ENCODE measurements around the gene PDK1. TPM values are rescaled to one million over a fixed set of nuclear protein-coding genes. Genes with fewer than 3 reads are reported as not detected.
"Not testable (repeated sequence)": the region's sequence is repeated elsewhere in the genome, so short reads cannot be mapped to it uniquely, and the experiment has no call there.

PDK1 gene
- total RNA-seq, 1 donor from 2014 or later, result 51.2 TPM

GRCh38 chr2:172578054-172578453 is 22.2 kb downstream of the PDK1 start:
- H3K4me1 ChIP-seq, result no peaks in the 10 kb centered on the region
- H3K36me3 ChIP-seq, result peaks cover 72% of the 10 kb centered on the region
- H3K4me3 ChIP-seq, result no peak overlapping the region

GRCh38 chr2:172578860-172579512 is 23.1 kb downstream of the PDK1 start:
- H3K4me1 ChIP-seq, result no peaks in the 10 kb centered on the region
- intact Hi-C loops (cut with micrococcal nuclease), result no loop called here
- TF ChIP-seq, protein P1, sequence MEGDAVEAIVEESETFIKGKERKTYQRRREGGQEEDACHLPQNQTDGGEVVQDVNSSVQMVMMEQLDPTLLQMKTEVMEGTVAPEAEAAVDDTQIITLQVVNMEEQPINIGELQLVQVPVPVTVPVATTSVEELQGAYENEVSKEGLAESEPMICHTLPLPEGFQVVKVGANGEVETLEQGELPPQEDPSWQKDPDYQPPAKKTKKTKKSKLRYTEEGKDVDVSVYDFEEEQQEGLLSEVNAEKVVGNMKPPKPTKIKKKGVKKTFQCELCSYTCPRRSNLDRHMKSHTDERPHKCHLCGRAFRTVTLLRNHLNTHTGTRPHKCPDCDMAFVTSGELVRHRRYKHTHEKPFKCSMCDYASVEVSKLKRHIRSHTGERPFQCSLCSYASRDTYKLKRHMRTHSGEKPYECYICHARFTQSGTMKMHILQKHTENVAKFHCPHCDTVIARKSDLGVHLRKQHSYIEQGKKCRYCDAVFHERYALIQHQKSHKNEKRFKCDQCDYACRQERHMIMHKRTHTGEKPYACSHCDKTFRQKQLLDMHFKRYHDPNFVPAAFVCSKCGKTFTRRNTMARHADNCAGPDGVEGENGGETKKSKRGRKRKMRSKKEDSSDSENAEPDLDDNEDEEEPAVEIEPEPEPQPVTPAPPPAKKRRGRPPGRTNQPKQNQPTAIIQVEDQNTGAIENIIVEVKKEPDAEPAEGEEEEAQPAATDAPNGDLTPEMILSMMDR (IDR thresholded peaks at IDR 0.05; ENCODE audit: borderline replicate concordance), result no peak
- peaks cover 63% of the 10 kb centered on the region for H3K36me3 ChIP-seq
- no peak for DNase-seq
- H3K27me3 ChIP-seq (ENCODE audit: low read depth), result no peaks in the 10 kb centered on the region
- H3K27ac ChIP-seq (replicated peaks), result no peak overlapping the region
- H3K4me3 ChIP-seq, result no peak overlapping the region
- peaks cover 54% of the 10 kb centered on the region for H3K9me3 ChIP-seq (replicated peaks)

More at GRCh38 chr2:172578054-172578453, 22.2 kb downstream of the PDK1 start:
- Histone ChIP-seq H3K27ac (replicated peaks) (no peak overlapping the region), H3K9me3 (replicated peaks) (peaks cover 58% of the 10 kb centered on the region), H3K27me3 (ENCODE audit: low read depth) (no peaks in the 10 kb centered on the region)
- no peak for DNase-seq
- TF ChIP-seq, protein P1 (IDR thresholded peaks at IDR 0.05; ENCODE audit: borderline replicate concordance), result no peak
- intact Hi-C loops (cut with micrococcal nuclease), result no loop called here

GRCh38 chr2:172580544-172580943 is 24.7 kb downstream of the PDK1 start:
- H3K9me3 ChIP-seq (replicated peaks), result peaks cover 39% of the 10 kb centered on the region
- no peak for DNase-seq
- H3K27ac ChIP-seq (replicated peaks), result no peak overlapping the region
- intact Hi-C loops (cut with micrococcal nuclease), result no loop called here
- no peaks in the 10 kb centered on the region for H3K4me1 ChIP-seq
- no peak overlapping the region for H3K4me3 ChIP-seq
- no peaks in the 10 kb centered on the region for H3K27me3 ChIP-seq (ENCODE audit: low read depth)
- TF ChIP-seq, protein P1 (IDR thresholded peaks at IDR 0.05; ENCODE audit: borderline replicate concordance), result no peak
- peaks cover 51% of the 10 kb centered on the region for H3K36me3 ChIP-seq

DNA sequence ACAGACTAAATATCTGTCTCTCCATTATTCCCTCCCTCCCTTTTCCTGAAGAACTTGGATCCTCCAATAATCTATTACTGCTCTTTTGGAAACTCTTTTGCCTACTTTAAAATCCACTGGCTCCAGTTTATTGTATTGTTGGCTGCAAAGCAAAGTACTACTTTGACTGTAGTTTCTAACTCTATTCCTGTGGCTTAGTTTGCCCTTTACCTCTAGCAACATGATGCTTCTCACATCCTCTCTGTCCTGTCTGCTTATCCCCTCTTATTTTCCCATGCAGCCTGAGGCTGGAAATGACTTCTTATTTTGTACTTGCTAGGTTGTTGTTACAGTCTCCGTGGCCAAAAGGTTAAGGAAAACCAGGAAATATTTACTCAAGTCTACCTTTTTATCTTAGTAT is 26.8 kb downstream of the PDK1 start:
- Histone ChIP-seq H3K9me3 (replicated peaks) (peaks cover 18% of the 10 kb centered on the region), H3K27ac (replicated peaks) (no peak overlapping the region), H3K27me3 (ENCODE audit: low read depth) (no peaks in the 10 kb centered on the region), H3K4me1 (no peaks in the 10 kb centered on the region), H3K36me3 (peaks cover 63% of the 10 kb centered on the region), H3K4me3 (no peak overlapping the region)
- TF ChIP-seq, protein P1 (IDR thresholded peaks at IDR 0.05; ENCODE audit: borderline replicate concordance), result no peak
- DNase-seq, result no peak
- intact Hi-C loops (cut with micrococcal nuclease), result no loop called here

DNA sequence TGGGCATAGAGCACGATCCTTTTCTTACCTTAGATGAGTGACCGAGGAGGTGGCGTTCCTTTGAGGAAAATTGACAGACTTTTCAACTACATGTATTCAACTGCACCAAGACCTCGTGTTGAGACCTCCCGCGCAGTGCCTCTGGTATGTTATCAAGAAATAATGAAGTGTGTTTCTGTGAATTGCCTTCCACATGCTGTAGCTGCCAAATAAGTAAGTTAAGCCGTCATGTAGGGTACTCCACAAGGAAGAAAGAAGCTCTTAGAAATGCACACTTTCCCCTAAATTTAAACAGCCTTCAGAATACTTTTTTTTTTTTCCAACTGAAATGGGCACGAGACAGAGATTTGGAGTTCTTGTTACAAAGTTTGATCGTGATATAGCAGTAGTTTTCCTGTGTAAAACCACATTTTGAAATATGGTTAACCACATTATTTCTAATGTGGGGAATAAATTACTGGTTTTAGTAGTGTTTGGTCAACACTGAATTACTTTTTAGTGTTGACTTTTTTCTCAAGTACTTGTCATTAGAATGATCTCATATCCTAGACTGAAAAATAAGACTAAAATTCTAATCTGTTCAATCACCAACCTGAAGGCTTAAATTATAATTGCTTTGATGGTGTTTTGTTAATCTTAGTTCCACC is 30.5 kb downstream of the PDK1 start:
- Histone ChIP-seq H3K36me3 (peaks cover 60% of the 10 kb centered on the region), H3K9me3 (replicated peaks) (no peaks in the 10 kb centered on the region), H3K4me1 (no peaks in the 10 kb centered on the region), H3K27ac (replicated peaks) (no peak overlapping the region), H3K27me3 (ENCODE audit: low read depth) (no peaks in the 10 kb centered on the region), H3K4me3 (no peak overlapping the region)
- intact Hi-C loops (cut with micrococcal nuclease), result no loop called here
- TF ChIP-seq, protein P1 (IDR thresholded peaks at IDR 0.05; ENCODE audit: borderline replicate concordance), result no peak
- no peak for DNase-seq

GRCh38 chr2:172587231-172587630 is 31.3 kb downstream of the PDK1 start:
- DNase-seq; H3K27me3 ChIP-seq (ENCODE audit: low read depth); H3K4me1 ChIP-seq; H3K9me3 ChIP-seq (replicated peaks); H3K27ac ChIP-seq (replicated peaks); H3K4me3 ChIP-seq; intact Hi-C loops (cut with micrococcal nuclease): not testable (repeated sequence)
- H3K36me3 ChIP-seq, result peaks cover 52% of the 10 kb centered on the region
